HUDEP-2 (cell line): ENCODE measurements around the gene LRRC74A.
A peak's percentile ranks its signal among the peaks of the same experiment; 100 is the strongest.

ENCODE experiments used
- DNase-seq, 76 experiments: peaks; one replicate each; lab custom pipeline; 2025; ENCODE audit not compliant: unreplicated experiment in 76 of 76; lab: John Stamatoyannopoulos, UW

Gene LRRC74A

DNA sequence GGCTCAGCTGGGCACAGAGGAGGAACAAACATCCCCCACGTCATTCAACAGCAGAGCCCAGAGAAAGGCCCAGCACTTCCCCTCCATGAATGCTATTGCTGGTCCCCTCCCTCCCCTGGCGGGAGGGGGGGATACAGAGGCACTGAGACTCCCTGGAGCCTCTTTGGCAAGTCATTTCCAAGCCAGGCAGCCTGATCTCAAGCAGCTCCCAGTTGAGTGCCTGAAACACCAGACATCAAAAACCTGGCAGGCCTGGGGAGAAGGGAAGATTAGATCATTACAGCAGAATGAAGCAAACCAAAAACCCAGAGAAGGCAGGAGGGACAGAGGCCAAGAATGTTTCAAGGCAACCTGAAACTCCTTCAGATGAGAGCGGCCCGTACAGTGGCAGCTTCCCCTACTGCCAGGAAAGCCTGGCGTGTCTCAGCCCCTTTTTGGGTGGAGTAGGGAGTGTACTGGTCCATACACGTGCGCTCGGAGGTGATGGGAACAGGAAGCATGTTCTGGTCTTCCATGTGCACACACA, 92.1 kb downstream of the LRRC74A start:
- DNase-seq: no peak

GRCh38 chr14:76918782-76919394, 92.7 kb downstream of the LRRC74A start:
- DNase-seq: peak in 53 of 76 experiments; percentile 3 to 66 (median 32)
